GM20000 (cell line): Measurements from ENCODE around the gene ELOVL2.
"Not testable (repeated sequence)": the region's sequence is repeated elsewhere in the genome, so short reads cannot be mapped to it uniquely, and the experiment has no call there.

Source experiments
- DNase-seq: peaks from one replicate; pipeline ENCODE4 v3.0.0; 2012; ENCODE audit warnings: low spot score
- TF ChIP-seq, protein P1 (sequence below): IDR thresholded peaks from 2 replicates; pipeline ENCODE4 v1.5.1; 2012; ENCODE audit warnings: mild to moderate bottlenecking, control low read depth; ENCODE audit errors: extremely low read depth, missing control alignments

Gene ELOVL2

DNA sequence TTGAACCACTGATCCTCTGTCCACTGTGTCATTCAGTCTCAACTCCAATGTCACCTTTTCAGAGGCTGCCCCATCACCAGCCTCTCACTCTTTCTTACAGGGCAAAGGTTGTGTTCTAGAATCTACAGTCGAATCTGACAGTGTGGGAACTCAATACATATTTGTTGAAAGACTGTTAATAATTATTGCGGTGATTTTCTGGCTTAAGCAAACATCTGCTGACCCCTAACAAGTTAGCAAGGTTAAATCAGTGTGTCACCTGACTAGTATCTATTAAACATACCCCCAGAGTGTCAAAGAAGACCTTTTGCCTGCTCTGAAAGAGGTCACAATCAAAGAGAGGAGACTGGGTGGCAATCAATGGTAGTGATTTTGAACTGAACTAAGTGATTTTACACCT lies 41.9 kb downstream of the ELOVL2 start:
- DNase-seq = no peak
- TF ChIP-seq, protein P1, sequence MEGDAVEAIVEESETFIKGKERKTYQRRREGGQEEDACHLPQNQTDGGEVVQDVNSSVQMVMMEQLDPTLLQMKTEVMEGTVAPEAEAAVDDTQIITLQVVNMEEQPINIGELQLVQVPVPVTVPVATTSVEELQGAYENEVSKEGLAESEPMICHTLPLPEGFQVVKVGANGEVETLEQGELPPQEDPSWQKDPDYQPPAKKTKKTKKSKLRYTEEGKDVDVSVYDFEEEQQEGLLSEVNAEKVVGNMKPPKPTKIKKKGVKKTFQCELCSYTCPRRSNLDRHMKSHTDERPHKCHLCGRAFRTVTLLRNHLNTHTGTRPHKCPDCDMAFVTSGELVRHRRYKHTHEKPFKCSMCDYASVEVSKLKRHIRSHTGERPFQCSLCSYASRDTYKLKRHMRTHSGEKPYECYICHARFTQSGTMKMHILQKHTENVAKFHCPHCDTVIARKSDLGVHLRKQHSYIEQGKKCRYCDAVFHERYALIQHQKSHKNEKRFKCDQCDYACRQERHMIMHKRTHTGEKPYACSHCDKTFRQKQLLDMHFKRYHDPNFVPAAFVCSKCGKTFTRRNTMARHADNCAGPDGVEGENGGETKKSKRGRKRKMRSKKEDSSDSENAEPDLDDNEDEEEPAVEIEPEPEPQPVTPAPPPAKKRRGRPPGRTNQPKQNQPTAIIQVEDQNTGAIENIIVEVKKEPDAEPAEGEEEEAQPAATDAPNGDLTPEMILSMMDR = no peak

DNA sequence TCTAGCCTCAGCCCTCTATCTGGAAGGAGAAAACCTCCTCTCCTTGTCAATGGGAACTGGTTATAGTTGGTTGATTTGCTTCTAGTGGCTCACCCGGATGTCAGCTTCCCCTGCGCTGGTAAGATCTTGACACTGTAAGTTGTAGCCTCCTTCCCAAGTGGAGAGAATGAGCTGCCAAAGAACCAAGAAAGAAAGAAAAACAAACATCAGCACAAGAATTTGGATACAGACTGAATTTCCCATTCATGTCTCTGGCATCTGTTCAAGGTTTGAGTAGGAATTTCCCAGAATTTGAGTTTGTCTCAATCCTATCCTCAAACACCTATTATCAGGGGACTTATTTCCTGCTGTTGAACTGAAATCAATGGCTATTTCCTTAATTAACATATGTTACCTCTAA lies 44.1 kb downstream of the ELOVL2 start:
- DNase-seq = no peak
- TF ChIP-seq, protein P1 = no peak

DNA sequence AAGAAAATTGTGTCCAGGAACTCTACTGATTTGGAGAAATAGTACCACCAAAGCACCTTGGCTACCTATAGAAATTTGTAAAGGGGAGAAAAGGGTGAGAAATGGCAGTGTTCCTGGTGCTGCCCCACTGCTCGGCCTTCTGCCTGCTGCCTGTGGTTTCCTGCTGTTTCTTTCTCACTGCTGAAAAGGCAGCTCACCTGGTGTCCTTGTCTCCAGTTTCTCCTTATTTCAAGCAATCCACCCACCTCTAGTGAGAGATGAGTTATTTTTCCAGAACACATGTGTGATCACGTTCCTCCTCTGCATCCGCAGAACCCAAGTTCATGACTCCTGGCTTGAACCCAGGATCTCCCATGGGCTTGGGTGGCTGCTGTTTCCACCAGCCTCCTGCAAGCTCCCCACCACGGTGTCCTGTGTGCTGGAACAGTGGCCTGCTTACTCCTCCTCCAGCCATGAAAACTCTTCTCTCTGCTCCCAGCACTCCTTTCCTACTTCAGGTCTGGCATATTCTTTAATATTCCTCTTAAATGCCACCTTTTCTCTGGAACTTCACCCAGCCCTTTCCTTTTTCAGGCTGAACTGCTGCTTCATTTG lies 48.9 kb downstream of the ELOVL2 start:
- DNase-seq = no peak
- TF ChIP-seq, protein P1 = no peak

DNA sequence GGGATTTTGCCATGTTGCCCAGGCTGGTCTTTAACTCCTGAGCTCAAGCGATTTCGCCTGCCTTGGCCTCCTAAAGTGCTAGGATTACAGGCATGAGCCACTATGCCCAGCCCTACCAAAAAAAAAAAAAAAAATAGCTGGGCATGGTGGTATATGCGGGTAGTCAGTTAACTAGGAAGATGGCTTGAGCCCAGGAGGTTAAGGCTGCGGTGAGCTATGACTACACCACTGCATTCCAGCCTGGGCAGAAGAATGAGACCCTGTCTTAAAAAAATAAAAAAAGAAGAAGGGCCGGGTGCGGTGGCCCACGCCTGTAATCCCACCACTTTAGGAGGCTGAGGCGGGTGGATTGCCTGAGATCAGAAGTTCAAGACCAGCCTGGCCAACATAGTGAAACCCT lies 50.2 kb downstream of the ELOVL2 start:
- no peak for DNase-seq
- TF ChIP-seq, protein P1 = no peak

DNA sequence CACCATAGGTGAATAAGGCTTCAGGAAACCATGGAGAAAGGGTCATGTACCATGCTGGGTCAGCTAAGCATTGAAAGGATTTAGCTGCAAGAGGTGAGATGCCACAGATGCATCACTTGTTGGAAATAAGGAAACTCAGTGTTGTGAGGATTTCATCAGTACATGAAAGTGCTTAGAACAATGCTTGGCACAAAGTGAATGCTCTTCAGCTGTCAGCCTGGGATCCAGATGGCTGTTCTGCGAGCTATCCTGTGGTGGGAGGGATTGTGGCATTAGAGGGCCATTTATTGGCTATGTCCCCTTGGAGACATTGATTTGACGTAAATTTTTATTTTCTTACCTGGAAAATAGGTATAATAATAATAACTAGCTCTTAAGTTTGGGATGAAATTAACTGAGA lies 53.0 kb downstream of the ELOVL2 start:
- DNase-seq = no peak
- TF ChIP-seq, protein P1 = no peak

DNA sequence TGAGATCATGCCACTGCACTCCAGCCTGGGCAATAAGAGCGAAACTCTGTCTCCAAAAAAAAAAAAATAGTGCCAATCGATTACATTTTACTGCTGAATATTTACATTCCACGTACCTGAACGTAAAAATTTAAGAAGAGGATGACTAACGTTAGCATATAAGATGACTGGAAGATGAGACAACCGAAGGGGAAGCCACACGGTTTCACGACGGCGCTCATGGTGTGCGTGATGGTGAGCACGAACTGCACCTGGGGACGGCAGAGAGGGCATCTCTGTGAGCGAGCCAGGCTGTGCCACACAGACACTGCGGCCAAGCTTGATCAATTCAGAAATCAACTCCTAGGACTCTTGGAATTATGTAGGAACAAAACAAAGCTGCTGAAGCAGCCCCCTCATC lies 54.5 kb downstream of the ELOVL2 start:
- TF ChIP-seq, protein P1 = no peak
- DNase-seq = no peak

DNA sequence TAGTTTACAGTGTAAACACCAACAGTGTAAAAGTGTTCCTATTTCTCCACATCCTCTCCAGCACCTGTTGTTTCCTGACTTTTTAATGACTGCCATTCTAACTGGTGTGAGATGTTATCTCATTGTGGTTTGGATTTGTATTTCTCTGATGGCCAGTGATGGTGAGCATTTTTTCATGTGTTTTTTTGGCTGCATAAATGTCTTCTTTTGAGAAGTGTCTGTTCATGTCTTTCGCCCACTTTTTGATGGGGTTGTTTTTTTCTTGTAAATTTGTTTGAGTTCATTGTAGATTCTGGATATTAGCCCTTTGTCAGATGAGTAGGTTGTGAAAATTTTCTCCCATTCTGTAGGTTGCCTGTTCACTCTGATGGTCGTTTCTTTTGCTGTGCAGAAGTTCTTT lies 59.1 kb downstream of the ELOVL2 start:
- DNase-seq = not testable (repeated sequence)

DNA sequence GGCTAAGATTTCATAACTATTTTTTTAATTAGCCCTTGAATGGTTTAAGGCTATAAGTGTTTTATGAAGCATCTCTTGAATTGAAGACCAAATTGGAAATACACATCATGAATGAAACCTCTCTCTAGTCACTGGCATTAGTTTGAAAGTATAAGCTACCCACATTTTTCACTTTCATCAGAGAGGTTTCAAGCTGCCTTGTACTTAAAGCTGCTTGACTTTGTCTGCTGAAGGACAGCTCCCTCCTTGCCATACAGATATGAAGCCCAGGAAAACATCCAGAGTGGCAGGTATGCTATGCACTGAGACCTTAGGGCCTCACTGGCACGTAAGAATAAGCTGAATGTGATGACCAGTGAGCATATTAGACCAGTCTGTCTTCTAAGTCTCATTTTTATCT lies 62.7 kb downstream of the ELOVL2 start:
- TF ChIP-seq, protein P1 = no peak
- DNase-seq = no peak
